HepG2 (cell line): ENCODE data around the gene FCRLA. TPM values are rescaled to one million over a fixed set of nuclear protein-coding genes. Genes with fewer than 3 reads are reported as not detected.

ENCODE experiments used
- ATF3 ChIP-seq: sonication (generic); formaldehyde crosslinking; IDR thresholded peaks from 2 replicates; pipeline ENCODE4 v1.4.0; 2020; ENCODE audit warnings: missing genetic modification reagents
- CBX1 ChIP-seq: IDR thresholded peaks from one replicate; pipeline ENCODE4 v1.6.1; 2016; ENCODE audit warnings: antibody characterized with exemption, low read depth
- CENPBD1 ChIP-seq: sonication (generic); formaldehyde crosslinking; IDR thresholded peaks from 2 replicates; pipeline ENCODE4 v1.8.0; 2022; ENCODE audit warnings: missing genetic modification reagents, low read depth, mild to moderate bottlenecking, borderline replicate concordance
- GFI1 ChIP-seq: sonication (generic); formaldehyde crosslinking; IDR thresholded peaks from 2 replicates; pipeline ENCODE4 v1.5.0; 2020; ENCODE audit warnings: missing genetic modification reagents, mild to moderate bottlenecking, borderline replicate concordance
- HOXA5 ChIP-seq: sonication (generic); formaldehyde crosslinking; IDR thresholded peaks from 2 replicates; pipeline ENCODE4 v1.4.0; 2020; ENCODE audit warnings: missing genetic modification reagents
- HOXA9 ChIP-seq: sonication (generic); formaldehyde crosslinking; IDR thresholded peaks from 2 replicates; pipeline ENCODE4 v1.8.1; 2022; ENCODE audit warnings: missing genetic modification reagents, mild to moderate bottlenecking, moderate library complexity, borderline replicate concordance
- IRF2 ChIP-seq: IDR thresholded peaks from 2 replicates; pipeline ENCODE4 v1.6.1; 2018; ENCODE audit warnings: missing genetic modification reagents, missing compliant biosample characterization
- MEIS1 ChIP-seq: sonication (generic); formaldehyde crosslinking; IDR thresholded peaks from 2 replicates; pipeline ENCODE4 v1.9.0; 2021; ENCODE audit warnings: mild to moderate bottlenecking, missing genetic modification reagents, moderate library complexity, borderline replicate concordance
- PRDM10 ChIP-seq: sonication (generic); formaldehyde crosslinking; IDR thresholded peaks from 2 replicates; pipeline ENCODE4 v1.4.0; 2020; ENCODE audit warnings: low read depth, missing genetic modification reagents
- SUZ12 ChIP-seq: fragments of 150-350 bp; IDR thresholded peaks from 2 replicates; pipeline ENCODE4 v1.6.1; 2014; ENCODE audit warnings: low read depth, low read length
- ZC3H13 ChIP-seq: sonication (generic); formaldehyde crosslinking; IDR thresholded peaks from 2 replicates; pipeline ENCODE4 v1.8.1; 2023; ENCODE audit warnings: mild to moderate bottlenecking, missing genetic modification reagents, moderate library complexity
- ZNF329 ChIP-seq: sonication (generic); formaldehyde crosslinking; IDR thresholded peaks from 2 replicates; pipeline ENCODE4 v1.9.0; 2021; ENCODE audit warnings: low read depth, mild to moderate bottlenecking, missing genetic modification reagents
- ZNF407 ChIP-seq: sonication (generic); formaldehyde crosslinking; IDR thresholded peaks from one replicate; pipeline ENCODE4 v1.5.1; 2020; ENCODE audit warnings: mild to moderate bottlenecking, missing genetic modification reagents; ENCODE audit errors: not compliant biosample characterization
- ZNF761 ChIP-seq: sonication (generic); formaldehyde crosslinking; conservative IDR thresholded peaks from 2 replicates; pipeline ENCODE4 v1.4.0; 2020; ENCODE audit warnings: mild to moderate bottlenecking, missing genetic modification reagents
- ZSCAN29 ChIP-seq: sonication (generic); formaldehyde crosslinking; conservative IDR thresholded peaks from 2 replicates; pipeline ENCODE4 v1.4.0; 2020; ENCODE audit warnings: mild to moderate bottlenecking, missing genetic modification reagents
- polyA plus RNA-seq, 8 experiments: library from polyadenylated mRNA; depleted of rRNA in 3 of 8; stranded (reverse) in 7 of 8; unstranded in 1 of 8; fragments of >200 nt; fragmentation: Illumina TruSeq in 4 of 8; extraction: Trizol in 4 of 8; gene quantifications; 2 replicates each; pipeline versions ENCODE4 v1.2.1 to v1.2.3, GENCODE V29; 2011 to 2016; ENCODE audit warnings: low read depth in 4 of 8, missing spikeins in 1 of 8, mixed read lengths in 1 of 8; ENCODE audit not compliant: insufficient read depth in 1 of 8
- total RNA-seq, 5 experiments: library from RNA; depleted of rRNA; stranded (reverse); fragments of >200 nt; fragmentation: Illumina TruSeq; extraction: Trizol; gene quantifications; 2 replicates each; pipeline ENCODE4 v1.2.3, GENCODE V29; 2016; ENCODE audit warnings: low read depth in 1 of 5

FCRLA gene
- total and polyA plus RNA-seq, 2 of the 13 experiments (the other 11 are each of a cell fraction or from before 2014, with no cell fraction given) = not detected

- peak; percentile 93 for TF ChIP-seq ZNF407 (CRISPR knock-in tag)
- TF ChIP-seq HOXA9 = no peak
- TF ChIP-seq ZC3H13 (CRISPR knock-in tag) = no peak
- TF ChIP-seq CENPBD1 (CRISPR knock-in tag) = no peak
- no peak for TF ChIP-seq SUZ12
- TF ChIP-seq ZNF329 (CRISPR knock-in tag) = peak; percentile 77; the same call in 1 of the 2 replicates
- peak; percentile 64 for TF ChIP-seq HOXA5 (CRISPR knock-in tag)
- 0 out of 2 replicates have a peak, but pooled peaks have one; percentile 41 for TF ChIP-seq PRDM10 (CRISPR knock-in tag)
- TF ChIP-seq ZSCAN29 (CRISPR knock-in tag) = peak; percentile 81; the same call in 1 of the 2 replicates
- no peak for TF ChIP-seq CBX1
- 0 out of 2 replicates have a peak, but pooled peaks have one; percentile 30 for TF ChIP-seq ZNF761 (CRISPR knock-in tag)
- TF ChIP-seq IRF2 = no peak
- peak; percentile 12; the same call in 1 of the 2 replicates for TF ChIP-seq ATF3 (CRISPR knock-in tag)
- TF ChIP-seq MEIS1 (CRISPR knock-in tag) = 0 out of 2 replicates have a peak, but pooled peaks have one; percentile 57
- peak; percentile 64; the same call in 1 of the 2 replicates for TF ChIP-seq GFI1 (CRISPR knock-in tag)
Measured at GRCh38 chr1:161749509-161750407, 42.7 kb downstream of the FCRLA start, which contains the start of gene DUSP12 (continued).
